ENCODE measurements around the gene RAPGEF2.

GRCh38 chr4:159111416-159111815, 8.5 kb downstream of the RAPGEF2 start:
- TF ChIP-seq ZFP30 (CRISPR knock-in tag; IDR thresholded peaks at IDR 0.05) (no peak), ZFP3 (CRISPR knock-in tag; IDR thresholded peaks at IDR 0.05) (no peak), OSR1 (CRISPR knock-in tag; IDR thresholded peaks at IDR 0.05) (no peak), RARB (CRISPR knock-in tag; IDR thresholded peaks at IDR 0.05) (no peak), PATZ1 (CRISPR knock-in tag; IDR thresholded peaks at IDR 0.05; ENCODE audit: borderline replicate concordance) (no peak)
- TF ChIP-seq, protein P1, sequence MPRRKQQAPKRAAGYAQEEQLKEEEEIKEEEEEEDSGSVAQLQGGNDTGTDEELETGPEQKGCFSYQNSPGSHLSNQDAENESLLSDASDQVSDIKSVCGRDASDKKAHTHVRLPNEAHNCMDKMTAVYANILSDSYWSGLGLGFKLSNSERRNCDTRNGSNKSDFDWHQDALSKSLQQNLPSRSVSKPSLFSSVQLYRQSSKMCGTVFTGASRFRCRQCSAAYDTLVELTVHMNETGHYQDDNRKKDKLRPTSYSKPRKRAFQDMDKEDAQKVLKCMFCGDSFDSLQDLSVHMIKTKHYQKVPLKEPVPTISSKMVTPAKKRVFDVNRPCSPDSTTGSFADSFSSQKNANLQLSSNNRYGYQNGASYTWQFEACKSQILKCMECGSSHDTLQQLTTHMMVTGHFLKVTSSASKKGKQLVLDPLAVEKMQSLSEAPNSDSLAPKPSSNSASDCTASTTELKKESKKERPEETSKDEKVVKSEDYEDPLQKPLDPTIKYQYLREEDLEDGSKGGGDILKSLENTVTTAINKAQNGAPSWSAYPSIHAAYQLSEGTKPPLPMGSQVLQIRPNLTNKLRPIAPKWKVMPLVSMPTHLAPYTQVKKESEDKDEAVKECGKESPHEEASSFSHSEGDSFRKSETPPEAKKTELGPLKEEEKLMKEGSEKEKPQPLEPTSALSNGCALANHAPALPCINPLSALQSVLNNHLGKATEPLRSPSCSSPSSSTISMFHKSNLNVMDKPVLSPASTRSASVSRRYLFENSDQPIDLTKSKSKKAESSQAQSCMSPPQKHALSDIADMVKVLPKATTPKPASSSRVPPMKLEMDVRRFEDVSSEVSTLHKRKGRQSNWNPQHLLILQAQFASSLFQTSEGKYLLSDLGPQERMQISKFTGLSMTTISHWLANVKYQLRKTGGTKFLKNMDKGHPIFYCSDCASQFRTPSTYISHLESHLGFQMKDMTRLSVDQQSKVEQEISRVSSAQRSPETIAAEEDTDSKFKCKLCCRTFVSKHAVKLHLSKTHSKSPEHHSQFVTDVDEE (CRISPR knock-in tag; IDR thresholded peaks at IDR 0.05): no peak
- TF ChIP-seq, protein P2, sequence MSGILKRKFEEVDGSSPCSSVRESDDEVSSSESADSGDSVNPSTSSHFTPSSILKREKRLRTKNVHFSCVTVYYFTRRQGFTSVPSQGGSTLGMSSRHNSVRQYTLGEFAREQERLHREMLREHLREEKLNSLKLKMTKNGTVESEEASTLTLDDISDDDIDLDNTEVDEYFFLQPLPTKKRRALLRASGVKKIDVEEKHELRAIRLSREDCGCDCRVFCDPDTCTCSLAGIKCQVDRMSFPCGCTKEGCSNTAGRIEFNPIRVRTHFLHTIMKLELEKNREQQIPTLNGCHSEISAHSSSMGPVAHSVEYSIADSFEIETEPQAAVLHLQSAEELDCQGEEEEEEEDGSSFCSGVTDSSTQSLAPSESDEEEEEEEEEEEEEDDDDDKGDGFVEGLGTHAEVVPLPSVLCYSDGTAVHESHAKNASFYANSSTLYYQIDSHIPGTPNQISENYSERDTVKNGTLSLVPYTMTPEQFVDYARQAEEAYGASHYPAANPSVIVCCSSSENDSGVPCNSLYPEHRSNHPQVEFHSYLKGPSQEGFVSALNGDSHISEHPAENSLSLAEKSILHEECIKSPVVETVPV (CRISPR knock-in tag; IDR thresholded peaks at IDR 0.05): no peak
